Choroid plexus epithelial cell (primary cell): ENCODE measurements around the gene MAPKAP1.

ENCODE experiments used
- DNase-seq: peaks from one replicate; pipeline ENCODE4 v3.0.0-alpha.2; 2010; ENCODE audit warnings: low read depth
- H3K4me3 ChIP-seq: 2 replicates; pipeline ENCODE4 v1.5.1; 2011; ENCODE audit warnings: low read depth, mild to moderate bottlenecking, control low read depth, low read length, moderate library complexity
- TF ChIP-seq, protein P1 (sequence below): conservative IDR thresholded peaks from 2 replicates; pipeline ENCODE4 v1.5.1; 2011; ENCODE audit warnings: low read depth, mild to moderate bottlenecking, control low read depth, inconsistent platforms, low read length, moderate library complexity

The MAPKAP1 gene

DNA sequence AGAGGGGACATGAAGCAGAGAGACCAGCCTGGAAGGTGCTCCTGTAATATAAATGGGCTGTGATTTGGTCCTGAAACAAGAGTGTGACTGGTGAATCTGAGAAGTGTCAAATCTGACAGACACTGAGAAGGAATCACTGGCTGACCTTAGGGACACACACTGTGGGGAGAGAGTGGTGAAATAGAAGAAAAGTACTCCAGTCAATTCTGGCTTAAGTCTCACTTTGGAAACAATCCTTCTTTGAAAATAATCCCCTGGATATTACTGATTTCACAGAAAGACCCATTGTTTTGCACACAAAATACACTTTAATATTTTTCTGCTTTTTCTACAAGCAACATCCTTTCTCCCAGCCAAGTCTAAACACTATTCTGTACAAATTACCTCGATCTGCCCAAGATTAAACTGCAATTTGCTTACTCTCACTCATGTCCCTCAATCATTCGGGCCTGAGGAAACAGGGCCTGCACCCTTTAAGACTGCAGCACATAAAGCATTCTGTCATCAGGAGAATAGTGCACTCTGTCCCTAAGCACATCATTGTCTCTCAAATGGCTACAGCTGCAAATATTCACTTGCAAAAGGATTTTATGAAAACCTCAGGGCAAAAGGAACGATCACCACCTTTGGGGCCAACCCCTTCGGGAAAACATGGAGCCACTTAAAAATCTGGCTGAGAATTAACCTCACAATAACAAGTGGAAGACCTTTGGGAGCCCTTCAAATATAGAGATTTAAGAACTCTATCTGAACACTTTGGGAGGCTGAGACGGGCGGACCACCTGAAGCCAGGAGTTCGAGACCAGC is 68.6 kb downstream of the MAPKAP1 start:
- no peak for DNase-seq
- no peak overlapping the region for H3K4me3 ChIP-seq
- TF ChIP-seq, protein P1, sequence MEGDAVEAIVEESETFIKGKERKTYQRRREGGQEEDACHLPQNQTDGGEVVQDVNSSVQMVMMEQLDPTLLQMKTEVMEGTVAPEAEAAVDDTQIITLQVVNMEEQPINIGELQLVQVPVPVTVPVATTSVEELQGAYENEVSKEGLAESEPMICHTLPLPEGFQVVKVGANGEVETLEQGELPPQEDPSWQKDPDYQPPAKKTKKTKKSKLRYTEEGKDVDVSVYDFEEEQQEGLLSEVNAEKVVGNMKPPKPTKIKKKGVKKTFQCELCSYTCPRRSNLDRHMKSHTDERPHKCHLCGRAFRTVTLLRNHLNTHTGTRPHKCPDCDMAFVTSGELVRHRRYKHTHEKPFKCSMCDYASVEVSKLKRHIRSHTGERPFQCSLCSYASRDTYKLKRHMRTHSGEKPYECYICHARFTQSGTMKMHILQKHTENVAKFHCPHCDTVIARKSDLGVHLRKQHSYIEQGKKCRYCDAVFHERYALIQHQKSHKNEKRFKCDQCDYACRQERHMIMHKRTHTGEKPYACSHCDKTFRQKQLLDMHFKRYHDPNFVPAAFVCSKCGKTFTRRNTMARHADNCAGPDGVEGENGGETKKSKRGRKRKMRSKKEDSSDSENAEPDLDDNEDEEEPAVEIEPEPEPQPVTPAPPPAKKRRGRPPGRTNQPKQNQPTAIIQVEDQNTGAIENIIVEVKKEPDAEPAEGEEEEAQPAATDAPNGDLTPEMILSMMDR = no peak

DNA sequence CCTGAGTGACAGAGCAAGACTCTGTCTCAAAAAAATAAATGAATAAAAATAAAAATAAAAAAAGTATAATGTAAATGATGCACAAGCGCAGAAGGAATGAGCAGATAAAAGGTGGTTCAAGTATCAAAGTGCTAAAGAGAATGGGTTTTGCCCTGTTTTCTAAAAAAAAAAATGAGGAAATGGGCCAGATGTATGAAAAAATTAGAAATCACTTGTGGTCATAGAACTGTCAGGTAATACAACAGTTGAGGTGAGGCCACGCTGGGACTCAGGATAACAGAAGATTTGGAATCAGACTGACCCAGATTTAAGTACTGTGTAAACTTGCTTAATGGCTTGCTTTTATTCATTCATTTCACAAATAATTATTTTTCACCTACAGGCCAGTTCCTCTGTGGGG is 69.8 kb downstream of the MAPKAP1 start:
- no peak for DNase-seq
- no peak overlapping the region for H3K4me3 ChIP-seq
- TF ChIP-seq, protein P1 = no peak

DNA sequence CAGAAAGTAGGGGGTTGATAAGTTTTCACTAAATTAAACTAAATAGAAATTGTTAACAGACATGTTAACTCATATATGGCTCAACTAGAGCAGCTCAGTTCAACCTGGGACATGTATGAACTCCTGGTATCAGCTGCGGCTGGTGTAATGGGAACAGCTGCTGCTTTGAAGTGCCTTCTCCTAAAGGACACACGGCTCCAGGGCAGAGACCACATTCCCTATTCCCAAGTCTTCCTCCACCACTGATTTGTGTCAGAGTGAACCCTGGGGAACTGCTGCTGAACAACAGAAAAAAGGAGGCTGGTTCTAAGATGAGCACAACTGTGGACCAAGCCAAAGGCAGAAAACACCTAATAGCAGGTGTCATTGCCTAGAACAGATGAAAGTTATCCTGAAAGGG is 71.1 kb downstream of the MAPKAP1 start:
- no peak for DNase-seq
- H3K4me3 ChIP-seq = no peak overlapping the region
- TF ChIP-seq, protein P1 = no peak

DNA sequence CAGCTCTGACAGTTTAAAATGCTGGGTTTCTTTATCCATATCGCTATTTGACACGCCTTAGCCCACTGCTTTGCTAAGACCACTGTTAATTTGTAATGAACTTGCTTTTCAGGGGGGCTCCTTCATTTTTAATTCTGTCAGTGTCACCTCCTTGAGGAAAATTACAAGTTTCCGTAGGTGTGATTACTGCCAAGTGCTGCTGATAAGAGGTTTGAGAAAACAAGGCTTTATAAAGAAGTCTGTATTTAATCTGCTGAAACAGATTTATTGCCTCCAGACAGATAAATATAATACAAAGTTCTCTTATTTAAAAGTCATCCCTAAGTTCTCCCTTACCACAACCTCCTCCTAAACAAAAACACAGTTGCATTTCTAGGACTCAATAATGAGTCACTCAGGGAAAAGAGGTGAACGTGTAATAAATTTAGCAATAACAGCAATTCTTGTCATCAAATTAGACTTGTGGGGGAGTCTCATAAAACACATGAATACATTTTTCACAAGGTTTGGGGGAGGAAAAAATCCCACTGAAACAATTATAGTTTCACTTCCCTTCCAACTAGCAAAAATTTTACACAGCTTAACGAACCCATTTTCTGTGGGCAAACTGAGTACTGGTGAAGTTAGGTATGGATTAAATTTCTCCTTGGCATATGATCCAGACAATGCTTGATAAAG is 72.8 kb downstream of the MAPKAP1 start:
- DNase-seq = no peak
- TF ChIP-seq, protein P1 = no peak
- no peak overlapping the region for H3K4me3 ChIP-seq

DNA sequence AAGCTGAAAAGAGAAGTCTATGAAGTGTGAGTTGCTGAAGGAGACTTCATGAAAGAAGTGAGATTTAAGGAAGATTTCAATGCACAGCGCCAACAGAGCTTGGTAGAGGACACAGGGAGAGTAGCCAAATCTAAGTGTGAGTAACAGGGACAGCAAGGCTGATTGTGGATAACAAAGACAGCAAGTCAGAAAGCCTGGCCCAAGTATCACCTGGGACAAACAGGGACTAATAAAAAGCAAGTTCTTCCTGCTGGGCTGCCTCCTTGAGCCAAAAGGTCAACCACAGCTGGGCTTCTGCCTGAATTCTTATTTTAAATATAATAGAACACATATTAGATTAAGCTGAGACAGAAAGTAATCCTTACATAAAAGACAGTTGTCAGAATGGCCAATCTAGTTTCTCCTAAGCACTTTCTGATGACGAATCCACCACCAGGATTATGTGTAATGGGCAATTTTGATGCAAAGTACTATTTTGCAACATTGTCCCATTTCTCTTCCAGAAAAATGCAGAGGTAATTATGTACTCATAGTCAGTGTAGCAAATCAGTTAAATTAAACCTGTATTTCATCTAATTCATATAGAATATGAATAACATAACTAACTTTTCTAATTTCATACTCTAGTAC is 73.8 kb downstream of the MAPKAP1 start:
- no peak overlapping the region for H3K4me3 ChIP-seq
- no peak for DNase-seq
- TF ChIP-seq, protein P1 = no peak

DNA sequence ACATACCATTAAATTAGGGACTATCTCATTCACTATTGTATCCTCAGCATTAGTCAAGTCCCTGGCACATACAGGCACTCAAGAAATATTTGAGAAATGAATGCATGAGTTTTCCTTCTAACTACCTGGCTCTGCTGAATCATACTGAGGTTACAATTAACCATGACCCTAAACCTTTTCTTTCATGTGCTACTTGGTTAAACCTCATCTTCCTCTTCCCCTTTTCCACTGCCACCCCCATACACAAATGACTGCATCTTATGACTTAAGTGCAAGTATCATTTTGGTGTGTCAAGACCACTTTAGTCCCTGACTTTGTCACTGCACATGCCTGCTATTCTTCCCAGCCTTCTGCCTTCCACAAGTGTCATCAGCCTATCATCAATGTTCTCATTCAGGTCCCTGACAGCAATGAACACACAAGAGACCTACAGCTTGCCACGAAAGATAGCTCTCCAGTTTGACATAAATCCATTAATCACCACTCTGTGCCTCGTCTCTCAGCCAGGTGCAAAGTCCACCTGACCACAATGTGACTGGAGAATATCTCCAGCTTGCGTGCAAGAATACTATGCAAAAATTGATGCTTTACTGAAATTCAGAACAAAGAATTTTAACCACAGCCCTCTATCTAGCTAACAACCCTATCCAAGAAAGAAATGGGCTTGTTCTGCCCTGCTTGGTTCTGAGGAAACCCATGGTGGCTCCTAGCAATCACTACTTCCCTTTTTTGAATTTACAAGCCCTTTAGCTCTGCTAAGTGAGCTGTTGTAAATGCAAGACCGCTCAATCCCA is 74.5 kb downstream of the MAPKAP1 start:
- DNase-seq = no peak
- no peak overlapping the region for H3K4me3 ChIP-seq
- TF ChIP-seq, protein P1 = no peak
